GM12874 (cell line): Measurements from ENCODE around the gene VAPA.

Experiments used
- TF ChIP-seq, protein P1 (sequence below): IDR thresholded peaks from 2 replicates; pipeline ENCODE4 v1.5.1; 2011; ENCODE audit warnings: low read depth, mild to moderate bottlenecking, control low read depth, low read length, moderate library complexity; ENCODE audit not compliant: insufficient read depth

The VAPA gene

DNA sequence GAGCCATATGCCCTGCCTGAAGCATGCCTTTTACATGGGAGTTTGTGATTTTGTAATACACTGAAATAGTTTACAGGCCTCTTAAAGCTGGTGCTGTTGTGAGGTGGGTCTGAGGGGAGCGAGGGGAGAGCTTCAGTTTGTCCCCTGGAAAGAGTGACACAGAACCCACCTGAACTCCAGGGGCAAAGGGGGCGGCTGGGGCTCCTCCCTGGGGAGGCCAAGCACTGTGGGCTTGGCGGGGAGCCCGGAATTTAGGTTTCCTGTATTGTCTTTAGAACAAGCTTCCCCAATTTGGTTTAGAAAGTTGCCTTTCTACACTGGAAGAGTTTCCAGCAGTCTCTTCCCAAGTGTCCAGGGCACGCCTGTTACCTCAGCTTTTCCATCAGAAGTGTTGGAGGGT is 75.7 kb downstream of the VAPA start:
- TF ChIP-seq, protein P1, sequence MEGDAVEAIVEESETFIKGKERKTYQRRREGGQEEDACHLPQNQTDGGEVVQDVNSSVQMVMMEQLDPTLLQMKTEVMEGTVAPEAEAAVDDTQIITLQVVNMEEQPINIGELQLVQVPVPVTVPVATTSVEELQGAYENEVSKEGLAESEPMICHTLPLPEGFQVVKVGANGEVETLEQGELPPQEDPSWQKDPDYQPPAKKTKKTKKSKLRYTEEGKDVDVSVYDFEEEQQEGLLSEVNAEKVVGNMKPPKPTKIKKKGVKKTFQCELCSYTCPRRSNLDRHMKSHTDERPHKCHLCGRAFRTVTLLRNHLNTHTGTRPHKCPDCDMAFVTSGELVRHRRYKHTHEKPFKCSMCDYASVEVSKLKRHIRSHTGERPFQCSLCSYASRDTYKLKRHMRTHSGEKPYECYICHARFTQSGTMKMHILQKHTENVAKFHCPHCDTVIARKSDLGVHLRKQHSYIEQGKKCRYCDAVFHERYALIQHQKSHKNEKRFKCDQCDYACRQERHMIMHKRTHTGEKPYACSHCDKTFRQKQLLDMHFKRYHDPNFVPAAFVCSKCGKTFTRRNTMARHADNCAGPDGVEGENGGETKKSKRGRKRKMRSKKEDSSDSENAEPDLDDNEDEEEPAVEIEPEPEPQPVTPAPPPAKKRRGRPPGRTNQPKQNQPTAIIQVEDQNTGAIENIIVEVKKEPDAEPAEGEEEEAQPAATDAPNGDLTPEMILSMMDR = no peak

DNA sequence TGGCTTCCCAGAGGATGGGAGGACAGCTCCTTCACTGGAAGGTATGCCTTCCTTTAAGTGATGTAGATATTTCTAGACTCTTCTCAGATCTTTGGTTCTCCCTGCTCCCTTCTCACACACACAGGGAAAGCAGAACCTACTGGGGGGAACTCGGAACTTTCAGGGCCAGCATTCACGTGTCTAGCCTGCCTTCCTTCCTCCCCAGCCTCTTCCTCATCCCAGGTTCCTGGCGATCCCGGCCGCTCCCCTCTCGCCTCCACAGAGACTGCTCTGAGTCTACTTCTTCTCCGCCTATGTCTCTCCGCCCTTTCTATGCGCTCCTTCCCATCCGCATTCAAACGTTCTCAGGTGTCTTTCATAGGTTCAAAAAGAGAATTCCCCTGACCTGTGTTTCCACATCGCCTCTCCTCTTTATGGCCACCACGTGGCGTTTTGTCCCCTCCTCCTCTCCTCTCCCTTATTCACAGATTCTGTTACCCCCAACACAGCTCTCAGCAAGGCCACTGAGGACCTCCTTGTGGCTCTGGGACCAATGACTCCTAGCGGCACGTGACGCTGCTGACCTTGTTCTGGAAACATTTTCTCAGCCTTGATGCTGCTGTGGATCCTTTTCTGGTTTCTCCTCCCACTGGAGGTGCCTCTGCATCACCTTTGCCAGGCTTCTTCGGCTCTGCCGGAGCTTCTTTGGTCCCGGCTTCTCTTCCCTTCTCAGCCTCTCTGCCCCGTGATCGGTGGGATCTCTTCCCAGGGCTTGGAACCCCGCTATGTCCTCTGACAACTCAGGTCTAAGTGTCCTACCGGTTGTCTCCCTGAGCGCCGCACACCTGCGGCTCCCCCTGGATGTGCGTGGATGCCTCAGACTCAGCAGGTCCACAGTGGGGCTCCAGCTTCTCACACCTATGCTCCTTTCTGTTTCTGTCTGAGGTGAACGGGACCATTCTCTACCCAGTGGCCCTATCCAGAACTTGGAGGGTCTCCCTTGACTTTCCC is 77.5 kb downstream of the VAPA start:
- TF ChIP-seq, protein P1 = no peak

DNA sequence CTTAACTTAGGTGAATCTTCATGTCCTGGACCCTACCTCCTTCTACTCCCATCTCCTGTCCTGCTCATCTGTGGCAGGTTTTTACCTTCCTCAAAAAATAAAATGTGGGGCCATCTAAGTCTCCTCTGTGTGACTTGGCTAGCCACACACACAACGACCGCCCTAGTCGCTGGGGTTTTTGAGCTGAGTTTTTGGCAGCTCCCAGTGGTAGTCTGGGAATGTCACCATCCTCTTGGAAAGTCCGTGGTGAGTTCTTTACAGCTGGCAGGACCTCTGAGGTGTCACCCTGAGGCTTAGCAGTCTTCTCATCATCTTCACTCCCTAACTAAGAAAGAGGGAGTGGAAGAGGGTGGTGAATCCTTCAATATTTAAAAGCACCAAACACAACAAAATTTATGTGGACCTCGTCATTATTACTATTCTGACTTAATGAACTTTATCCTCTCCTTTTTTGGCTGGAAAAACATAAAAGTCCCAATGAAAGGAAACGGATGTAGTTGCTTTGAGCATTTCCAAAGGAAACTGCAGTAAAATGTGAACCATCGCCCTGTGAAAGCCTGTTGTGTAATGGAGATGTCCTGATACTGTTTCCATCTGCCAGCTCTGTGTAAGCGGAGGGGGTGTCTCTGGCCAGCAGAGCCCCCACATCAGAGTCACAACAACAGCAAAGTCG is 78.6 kb downstream of the VAPA start:
- TF ChIP-seq, protein P1 = no peak

DNA sequence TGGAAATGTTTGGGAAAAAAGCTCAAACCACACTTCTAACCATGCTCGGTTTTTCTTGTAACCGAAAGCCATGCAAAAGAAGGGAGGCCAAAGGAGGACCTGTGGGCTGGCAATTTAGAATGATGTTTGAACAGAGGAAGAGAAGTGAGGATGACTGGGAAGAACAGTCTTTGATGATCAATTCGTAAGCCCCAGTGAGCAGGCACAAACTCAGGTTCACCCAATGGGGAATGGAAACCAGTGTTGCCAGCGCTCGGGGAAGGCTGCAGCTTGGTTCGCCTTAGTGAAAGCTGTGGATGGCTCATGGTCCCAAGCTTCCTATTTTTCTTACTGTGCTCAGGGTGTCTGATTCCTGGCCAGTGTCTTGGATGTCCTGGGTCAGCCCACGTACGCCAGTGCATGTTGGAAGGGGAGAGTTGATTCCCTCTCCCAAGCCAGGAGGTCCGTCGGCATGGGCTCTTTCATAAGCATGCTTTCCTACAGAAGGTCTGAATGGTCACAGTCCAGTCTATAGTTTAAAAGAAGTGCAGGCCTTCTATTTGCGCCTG is 79.2 kb downstream of the VAPA start:
- TF ChIP-seq, protein P1 = no peak

DNA sequence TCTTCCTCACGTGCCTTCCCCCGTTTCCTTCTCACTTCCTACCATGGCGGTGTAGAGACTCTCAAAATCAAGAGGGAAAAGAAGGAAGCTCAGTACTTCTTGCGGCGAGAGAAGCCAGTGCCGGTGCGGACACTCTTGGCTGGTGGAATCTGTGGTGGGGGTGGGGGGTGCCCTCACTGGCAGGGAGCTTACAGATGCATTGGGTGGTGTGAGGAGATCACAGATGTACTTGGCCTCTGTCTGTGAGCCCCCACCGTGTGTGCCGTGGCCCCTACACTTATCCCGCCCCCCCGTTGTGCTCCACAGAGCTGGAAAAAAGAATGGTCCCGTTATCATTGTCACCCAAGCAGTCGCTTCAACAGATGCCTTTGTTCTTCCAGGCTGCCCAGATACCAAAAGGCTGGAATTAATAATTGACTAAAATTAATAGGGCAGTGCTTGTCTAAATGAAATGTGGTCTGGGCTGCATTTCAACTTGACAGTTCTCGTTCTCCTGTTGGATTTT is 79.8 kb downstream of the VAPA start:
- TF ChIP-seq, protein P1 = no peak

DNA sequence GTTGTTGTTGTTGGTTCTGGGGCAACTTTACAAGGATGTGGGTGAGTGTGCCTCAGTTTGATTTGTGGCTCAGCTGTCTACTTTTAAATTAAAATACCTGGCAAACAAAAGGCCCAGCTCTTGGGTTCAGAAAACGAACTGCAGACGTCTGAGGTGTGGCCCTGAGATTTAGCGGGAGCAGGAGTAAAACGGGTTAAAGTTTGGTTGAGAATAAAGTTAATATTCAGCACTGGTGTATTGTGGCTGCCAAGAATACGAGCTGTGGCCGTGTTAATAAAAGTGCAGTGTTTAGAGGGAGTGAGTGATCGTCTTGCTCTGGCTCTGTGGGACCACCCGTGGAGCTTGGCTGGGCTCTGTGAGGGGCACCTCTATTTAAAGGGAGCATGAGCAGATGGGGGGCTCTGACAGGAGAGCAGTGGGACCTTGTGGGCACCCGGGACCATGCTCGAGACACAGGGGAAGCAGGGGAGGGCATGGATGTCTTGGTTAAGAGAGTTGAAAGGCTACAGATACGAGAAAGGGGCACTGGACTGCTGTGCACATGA is 80.3 kb downstream of the VAPA start:
- TF ChIP-seq, protein P1 = no peak
